ENCODE measurements around the gene IL17RD. TPM values are rescaled to one million over a fixed set of nuclear protein-coding genes. Genes with fewer than 3 reads are reported as not detected.

IL17RD gene
- total RNA-seq, 1 donor from 2014 or later, result 1.1 TPM

DNA sequence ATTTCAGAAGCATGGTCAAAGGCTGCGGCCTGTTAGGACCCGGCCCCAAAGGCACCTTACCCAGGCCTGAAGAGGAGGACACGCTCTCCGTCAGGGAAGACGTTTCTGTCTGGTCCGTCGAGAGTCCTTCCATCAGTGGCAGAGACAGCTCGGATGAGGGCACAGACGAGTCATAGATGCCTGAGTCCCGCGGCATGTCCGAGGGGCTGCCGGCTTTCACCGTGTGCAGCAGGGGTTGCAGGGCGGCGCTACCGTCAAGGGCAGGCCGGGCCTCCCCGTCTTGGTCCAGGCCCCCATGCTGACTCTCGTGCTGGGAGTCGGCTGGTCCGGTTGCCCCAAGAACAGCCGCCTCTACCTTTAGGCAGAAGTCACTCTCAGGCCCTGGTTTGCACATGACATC is 67.6 kb downstream of the IL17RD start:
- TF ChIP-seq, protein P1, sequence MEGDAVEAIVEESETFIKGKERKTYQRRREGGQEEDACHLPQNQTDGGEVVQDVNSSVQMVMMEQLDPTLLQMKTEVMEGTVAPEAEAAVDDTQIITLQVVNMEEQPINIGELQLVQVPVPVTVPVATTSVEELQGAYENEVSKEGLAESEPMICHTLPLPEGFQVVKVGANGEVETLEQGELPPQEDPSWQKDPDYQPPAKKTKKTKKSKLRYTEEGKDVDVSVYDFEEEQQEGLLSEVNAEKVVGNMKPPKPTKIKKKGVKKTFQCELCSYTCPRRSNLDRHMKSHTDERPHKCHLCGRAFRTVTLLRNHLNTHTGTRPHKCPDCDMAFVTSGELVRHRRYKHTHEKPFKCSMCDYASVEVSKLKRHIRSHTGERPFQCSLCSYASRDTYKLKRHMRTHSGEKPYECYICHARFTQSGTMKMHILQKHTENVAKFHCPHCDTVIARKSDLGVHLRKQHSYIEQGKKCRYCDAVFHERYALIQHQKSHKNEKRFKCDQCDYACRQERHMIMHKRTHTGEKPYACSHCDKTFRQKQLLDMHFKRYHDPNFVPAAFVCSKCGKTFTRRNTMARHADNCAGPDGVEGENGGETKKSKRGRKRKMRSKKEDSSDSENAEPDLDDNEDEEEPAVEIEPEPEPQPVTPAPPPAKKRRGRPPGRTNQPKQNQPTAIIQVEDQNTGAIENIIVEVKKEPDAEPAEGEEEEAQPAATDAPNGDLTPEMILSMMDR (IDR thresholded peaks at IDR 0.05), result no peak
- no peaks in the 10 kb centered on the region for H3K4me1 ChIP-seq
- no peak for DNase-seq
- no peak overlapping the region for H3K4me3 ChIP-seq
- intact Hi-C loops (cut with DNase I), result no loop called here
- ATAC-seq, result no peak
- H3K9me3 ChIP-seq, result no peaks in the 10 kb centered on the region
- no peaks in the 10 kb centered on the region for H3K36me3 ChIP-seq
- H3K27me3 ChIP-seq, result no peaks in the 10 kb centered on the region
- no peak overlapping the region for H3K27ac ChIP-seq

DNA sequence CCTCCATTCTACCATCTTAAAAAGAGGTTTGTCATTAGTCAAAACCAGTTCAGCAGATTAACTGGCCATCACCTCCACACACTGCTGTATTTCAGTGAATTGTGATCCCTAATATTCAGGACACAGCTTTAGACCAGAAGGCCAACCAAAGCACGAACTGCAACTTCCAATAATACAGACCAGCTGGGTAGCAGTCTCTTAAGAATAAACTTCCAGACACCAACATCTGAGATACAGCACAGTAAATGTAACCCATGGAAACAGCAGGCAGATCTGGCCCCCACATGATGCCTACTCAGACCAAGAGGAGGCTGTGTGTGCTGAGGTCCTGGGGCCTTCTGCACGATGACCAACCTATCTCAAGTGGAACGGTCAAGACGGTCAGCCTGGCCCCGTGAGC is 69.8 kb downstream of the IL17RD start:
- intact Hi-C loops (cut with DNase I), result no loop called here
- TF ChIP-seq, protein P1 (IDR thresholded peaks at IDR 0.05), result no peak

DNA sequence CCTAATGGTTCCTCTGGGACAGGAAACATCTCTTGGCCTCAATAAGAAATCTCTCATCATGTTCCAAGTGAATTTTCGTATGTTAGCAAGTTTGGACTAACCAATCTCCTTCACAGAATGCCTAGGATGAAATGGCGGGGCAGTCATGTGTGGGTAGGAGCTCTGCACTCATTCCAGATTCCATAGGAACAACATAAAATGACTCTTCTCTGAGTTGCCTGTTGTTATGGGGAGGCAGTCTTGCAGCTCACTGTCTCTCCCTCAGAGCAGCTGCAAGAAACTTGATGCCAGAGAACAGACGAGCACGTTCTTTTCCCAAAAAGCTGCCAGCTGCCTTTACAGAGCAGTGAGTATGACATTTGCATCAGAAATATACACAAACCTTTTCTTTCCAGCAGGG is 70.6 kb downstream of the IL17RD start:
- Histone ChIP-seq H3K4me3 (no peak overlapping the region), H3K27me3 (no peaks in the 10 kb centered on the region), H3K4me1 (no peaks in the 10 kb centered on the region), H3K9me3 (no peaks in the 10 kb centered on the region), H3K27ac (no peak overlapping the region), H3K36me3 (no peaks in the 10 kb centered on the region)
- ATAC-seq (no peak), DNase-seq (no peak)
- TF ChIP-seq, protein P1 (IDR thresholded peaks at IDR 0.05), result no peak
- intact Hi-C loops (cut with DNase I), result no loop called here

More for the DNA sequence above, 69.8 kb downstream of the IL17RD start:
- Histone ChIP-seq H3K36me3 (no peaks in the 10 kb centered on the region), H3K27me3 (no peaks in the 10 kb centered on the region), H3K9me3 (no peaks in the 10 kb centered on the region), H3K4me1 (no peaks in the 10 kb centered on the region), H3K27ac (no peak overlapping the region), H3K4me3 (no peak overlapping the region)
- ATAC-seq (no peak), DNase-seq (no peak)

DNA sequence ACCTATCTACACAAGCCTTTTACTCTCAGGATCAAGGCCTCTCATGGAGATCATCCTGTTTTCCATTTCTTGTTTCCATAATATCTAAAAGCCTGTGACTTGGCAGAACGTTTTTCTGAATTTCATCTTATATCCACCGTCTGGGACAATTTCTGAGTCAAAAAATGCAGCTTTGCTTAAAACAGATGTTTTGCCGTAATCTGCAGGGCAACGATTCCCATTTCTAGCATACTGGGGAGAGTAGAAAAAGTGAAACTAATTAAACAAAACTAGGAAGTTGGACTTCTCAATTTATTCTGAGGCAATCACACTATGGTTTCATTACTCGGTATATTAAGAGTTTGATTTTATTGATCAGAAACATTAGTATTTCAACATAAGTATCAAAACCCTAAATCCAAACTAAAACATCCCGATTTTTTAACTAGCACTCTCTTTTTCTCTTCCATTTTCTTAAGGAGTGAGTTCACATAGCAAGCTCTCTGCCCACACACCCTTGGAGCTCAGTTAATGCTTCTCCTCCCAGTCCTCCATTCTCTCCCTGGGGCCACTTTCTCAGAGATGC is 71.1 kb downstream of the IL17RD start:
- no peaks in the 10 kb centered on the region for H3K27me3 ChIP-seq
- no peaks in the 10 kb centered on the region for H3K9me3 ChIP-seq
- intact Hi-C loops (cut with DNase I), result no loop called here
- no peak overlapping the region for H3K27ac ChIP-seq
- no peak overlapping the region for H3K4me3 ChIP-seq
- no peaks in the 10 kb centered on the region for H3K4me1 ChIP-seq
- DNase-seq (no peak), ATAC-seq (no peak)
- H3K36me3 ChIP-seq, result no peaks in the 10 kb centered on the region
- TF ChIP-seq, protein P1 (IDR thresholded peaks at IDR 0.05), result no peak

DNA sequence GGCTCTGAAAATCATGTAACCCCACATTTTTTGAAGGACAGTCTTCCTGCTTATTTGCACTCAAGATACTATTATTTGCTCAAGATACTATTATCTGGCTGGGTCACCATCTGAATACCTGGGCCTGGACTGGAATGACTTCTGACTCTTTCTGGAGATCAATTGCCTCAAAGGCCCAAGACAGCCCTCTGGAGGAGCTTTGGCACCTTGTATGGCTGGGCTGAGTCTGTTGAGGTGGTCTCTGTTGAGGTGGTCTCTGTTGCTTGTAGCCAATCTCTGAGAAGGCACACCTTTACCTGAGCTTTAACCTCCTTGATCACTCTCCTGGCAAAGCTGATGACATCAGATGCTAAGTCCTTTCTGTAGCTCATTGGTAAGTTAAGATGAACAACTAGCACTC is 71.7 kb downstream of the IL17RD start:
- no peak for ATAC-seq
- DNase-seq, result no peak
- H3K27ac ChIP-seq, result no peak overlapping the region
- no peaks in the 10 kb centered on the region for H3K27me3 ChIP-seq
- intact Hi-C loops (cut with DNase I), result no loop called here
- TF ChIP-seq, protein P1 (IDR thresholded peaks at IDR 0.05), result no peak
- no peaks in the 10 kb centered on the region for H3K9me3 ChIP-seq
- no peaks in the 10 kb centered on the region for H3K36me3 ChIP-seq
- no peak overlapping the region for H3K4me3 ChIP-seq
- no peaks in the 10 kb centered on the region for H3K4me1 ChIP-seq

All from upper lobe of right lung (tissue), 1 donor.